OCI-LY1 (cell line): ENCODE measurements around the gene SEZ6.

Experiments used
- H2AFZ ChIP-seq: fragments of 200-600 bp; sonication (generic), shearing (Covaris generic); 2 replicates; pipeline ENCODE4 v1.6.0; 2014; ENCODE audit warnings: antibody characterized with exemption, mild to moderate bottlenecking, low read length
- H3F3A ChIP-seq: fragments of 200-600 bp; sonication (generic), shearing (Covaris generic); 2 replicates; pipeline ENCODE4 v1.6.0; 2014; ENCODE audit warnings: mild to moderate bottlenecking, antibody characterized with exemption, low read length, moderate library complexity; ENCODE audit not compliant: insufficient read depth
- H3K27ac ChIP-seq: fragments of 200-600 bp; sonication (generic); 2 replicates; pipeline ENCODE4 v1.5.1; 2014; ENCODE audit warnings: low read length, mixed run types, mild to moderate bottlenecking, low read depth; ENCODE audit not compliant: poor library complexity, severe bottlenecking
- H3K27me3 ChIP-seq: fragments of 200-600 bp; sonication (generic); 2 replicates; pipeline ENCODE4 v1.6.0; 2014; ENCODE audit warnings: antibody characterized with exemption, mild to moderate bottlenecking, low read length, moderate library complexity; ENCODE audit not compliant: insufficient read depth
- H3K36me3 ChIP-seq: fragments of 200-600 bp; sonication (generic); 2 replicates; pipeline ENCODE4 v1.6.1; 2014; ENCODE audit warnings: mild to moderate bottlenecking, antibody characterized with exemption, low read length, moderate library complexity, mixed read lengths; ENCODE audit not compliant: insufficient read depth
- H3K4me1 ChIP-seq: fragments of 200-600 bp; sonication (generic); 2 replicates; pipeline ENCODE4 v1.5.1; 2014; ENCODE audit warnings: mild to moderate bottlenecking, low read length, moderate library complexity; ENCODE audit not compliant: insufficient read depth, severe bottlenecking
- H3K4me2 ChIP-seq: fragments of 200-600 bp; sonication (generic), shearing (Covaris generic); 2 replicates; pipeline ENCODE4 v1.6.1; 2014; ENCODE audit warnings: low read length
- H3K4me3 ChIP-seq: fragments of 200-600 bp; sonication (generic); 2 replicates; pipeline ENCODE4 v1.5.1; 2014; ENCODE audit warnings: low read length, low read depth, mild to moderate bottlenecking, mixed read lengths; ENCODE audit not compliant: poor library complexity, severe bottlenecking
- H3K79me2 ChIP-seq: fragments of 200-600 bp; shearing (Covaris generic); 2 replicates; pipeline ENCODE4 v1.6.1; 2016; ENCODE audit warnings: mixed run types, low read length, mixed read lengths; ENCODE audit not compliant: insufficient read depth
- H3K9ac ChIP-seq: fragments of 200-600 bp; sonication (generic), shearing (Covaris generic); 2 replicates; pipeline ENCODE4 v1.6.1; 2014; ENCODE audit warnings: mild to moderate bottlenecking, low read length, mixed read lengths
- H3K9me2 ChIP-seq: fragments of 200-600 bp; sonication (generic), shearing (Covaris generic); 2 replicates; pipeline ENCODE4 v1.6.1; 2014; ENCODE audit warnings: low read depth, mild to moderate bottlenecking, low read length, mixed read lengths
- H3K9me3 ChIP-seq: fragments of 200-600 bp; shearing (Covaris generic); 2 replicates; pipeline ENCODE4 v1.6.1; 2014; ENCODE audit warnings: low read length, mixed read lengths
- H4K20me1 ChIP-seq: fragments of 200-600 bp; sonication (generic), shearing (Covaris generic); 2 replicates; pipeline ENCODE4 v1.6.0; 2016; ENCODE audit warnings: mild to moderate bottlenecking, low read length; ENCODE audit not compliant: insufficient read depth
- EZH2 ChIP-seq: fragments of 200-600 bp; sonication (generic), shearing (Covaris generic); IDR thresholded peaks from 2 replicates; pipeline ENCODE4 v1.8.0; 2017; ENCODE audit warnings: borderline replicate concordance, mixed run types, mild to moderate bottlenecking, antibody characterized with exemption, low read length, moderate library complexity, mixed read lengths
- TF ChIP-seq, protein P1 (sequence below): fragments of 200-600 bp; sonication (generic), shearing (Covaris generic); IDR thresholded peaks from 2 replicates; pipeline ENCODE4 v1.5.1; 2017; ENCODE audit warnings: mild to moderate bottlenecking, antibody characterized with exemption, low read length, moderate library complexity, mixed read lengths

The SEZ6 gene

DNA sequence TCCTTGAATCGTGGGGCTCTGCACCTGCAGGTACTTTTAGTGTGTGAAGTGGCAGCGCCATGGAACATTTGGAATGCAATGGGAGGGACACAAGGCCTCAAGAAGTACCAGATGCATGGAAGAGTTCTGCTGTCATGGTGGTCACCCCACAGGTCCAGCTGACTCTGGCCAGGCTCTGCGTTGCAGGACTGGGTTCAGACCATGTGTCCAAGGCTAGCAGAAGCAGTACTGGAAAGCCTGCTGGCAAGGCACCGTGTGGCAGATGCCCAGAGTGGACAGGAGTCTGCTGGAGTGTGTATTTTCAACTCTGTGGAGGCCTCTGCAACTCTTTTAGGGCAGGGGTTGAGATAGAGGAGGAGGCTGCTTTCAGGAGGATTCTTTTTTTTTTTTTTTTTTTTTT is 39.2 kb upstream of the SEZ6 start:
- H2AFZ ChIP-seq = no peak overlapping the region
- H3K36me3 ChIP-seq = no peaks in the 10 kb centered on the region
- no peaks in the 10 kb centered on the region for H3K27me3 ChIP-seq
- no peak overlapping the region for H3K9ac ChIP-seq
- no peaks in the 10 kb centered on the region for H3K79me2 ChIP-seq
- H3K27ac ChIP-seq = no peak overlapping the region
- peaks cover 9% of the 10 kb centered on the region for H3K4me1 ChIP-seq
- TF ChIP-seq, protein P1, sequence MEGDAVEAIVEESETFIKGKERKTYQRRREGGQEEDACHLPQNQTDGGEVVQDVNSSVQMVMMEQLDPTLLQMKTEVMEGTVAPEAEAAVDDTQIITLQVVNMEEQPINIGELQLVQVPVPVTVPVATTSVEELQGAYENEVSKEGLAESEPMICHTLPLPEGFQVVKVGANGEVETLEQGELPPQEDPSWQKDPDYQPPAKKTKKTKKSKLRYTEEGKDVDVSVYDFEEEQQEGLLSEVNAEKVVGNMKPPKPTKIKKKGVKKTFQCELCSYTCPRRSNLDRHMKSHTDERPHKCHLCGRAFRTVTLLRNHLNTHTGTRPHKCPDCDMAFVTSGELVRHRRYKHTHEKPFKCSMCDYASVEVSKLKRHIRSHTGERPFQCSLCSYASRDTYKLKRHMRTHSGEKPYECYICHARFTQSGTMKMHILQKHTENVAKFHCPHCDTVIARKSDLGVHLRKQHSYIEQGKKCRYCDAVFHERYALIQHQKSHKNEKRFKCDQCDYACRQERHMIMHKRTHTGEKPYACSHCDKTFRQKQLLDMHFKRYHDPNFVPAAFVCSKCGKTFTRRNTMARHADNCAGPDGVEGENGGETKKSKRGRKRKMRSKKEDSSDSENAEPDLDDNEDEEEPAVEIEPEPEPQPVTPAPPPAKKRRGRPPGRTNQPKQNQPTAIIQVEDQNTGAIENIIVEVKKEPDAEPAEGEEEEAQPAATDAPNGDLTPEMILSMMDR = no peak
- TF ChIP-seq EZH2 = no peak
- no peak overlapping the region for H3K4me3 ChIP-seq
- H3K4me2 ChIP-seq = no peak overlapping the region
- H4K20me1 ChIP-seq = no peaks in the 10 kb centered on the region
- H3K9me2 ChIP-seq = no peaks in the 10 kb centered on the region
- no peaks in the 10 kb centered on the region for H3F3A ChIP-seq
- H3K9me3 ChIP-seq = no peaks in the 10 kb centered on the region

GRCh38 chr17:29043539-29044145 is 37.8 kb upstream of the SEZ6 start:
- TF ChIP-seq, protein P1 = no peak
- no peak for TF ChIP-seq EZH2
- H3K4me2 ChIP-seq = no peak overlapping the region
- H2AFZ ChIP-seq = no peak overlapping the region
- H4K20me1 ChIP-seq = no peaks in the 10 kb centered on the region
- no peaks in the 10 kb centered on the region for H3K36me3 ChIP-seq
- no peaks in the 10 kb centered on the region for H3F3A ChIP-seq
- no peak overlapping the region for H3K4me3 ChIP-seq
- H3K27ac ChIP-seq = no peak overlapping the region
- H3K27me3 ChIP-seq = no peaks in the 10 kb centered on the region
- H3K9me3 ChIP-seq = no peaks in the 10 kb centered on the region
- H3K9me2 ChIP-seq = no peaks in the 10 kb centered on the region
- no peaks in the 10 kb centered on the region for H3K79me2 ChIP-seq
- H3K4me1 ChIP-seq = peaks cover 9% of the 10 kb centered on the region
- no peak overlapping the region for H3K9ac ChIP-seq

DNA sequence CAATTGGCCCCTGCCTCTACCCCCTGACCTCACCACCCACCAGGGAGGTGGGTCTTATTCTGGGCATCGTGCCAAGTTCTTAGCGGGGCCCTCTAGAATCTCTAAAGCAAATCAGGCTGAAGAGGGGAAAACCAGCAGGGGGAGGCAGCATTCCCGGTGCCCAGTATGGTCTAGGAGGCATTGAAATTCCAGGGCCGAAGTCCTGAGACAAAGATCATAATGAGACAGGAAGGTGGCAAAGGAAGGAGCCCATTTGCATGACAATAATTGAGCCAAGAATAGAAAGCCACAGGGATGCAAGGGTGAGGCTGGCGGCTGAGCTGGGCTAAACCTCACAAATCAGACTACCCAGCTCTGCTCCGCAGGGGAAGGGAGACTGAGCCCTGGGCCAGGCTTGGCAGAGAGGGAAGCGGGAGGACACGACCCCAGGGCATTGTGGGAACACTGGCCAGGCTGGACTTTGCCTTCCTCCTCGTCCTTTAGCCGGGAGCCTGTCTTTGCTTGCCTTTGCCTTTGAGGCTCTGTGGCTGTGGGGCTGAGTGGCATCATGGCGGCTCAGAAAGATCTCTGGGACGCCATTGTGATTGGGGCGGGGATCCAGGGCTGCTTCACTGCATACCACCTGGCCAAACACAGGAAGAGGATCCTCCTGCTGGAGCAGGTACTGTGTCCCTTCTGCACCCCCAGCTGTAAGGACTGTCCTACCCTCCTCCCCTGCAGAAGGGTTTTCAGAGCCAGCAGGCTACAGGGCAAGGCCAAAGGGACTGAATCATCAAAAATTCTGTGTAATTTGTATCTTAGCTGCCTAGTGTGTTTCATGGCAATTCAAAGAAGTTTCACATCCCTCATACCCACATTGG is 37.1 kb upstream of the SEZ6 start, which contains the start of gene PIPOX:
Gene PIPOX, plus strand, starts transcription at position 463 of the 860 bp plus-strand sequence. Its CDS starts 85 bp downstream, at position 548.
- H3K9me3 ChIP-seq = no peaks in the 10 kb centered on the region
- no peaks in the 10 kb centered on the region for H3K36me3 ChIP-seq
- H3K27me3 ChIP-seq = no peaks in the 10 kb centered on the region
- no peaks in the 10 kb centered on the region for H3F3A ChIP-seq
- H3K9me2 ChIP-seq = no peaks in the 10 kb centered on the region
- no peak within 1 kb of the TSS for H3K4me3 ChIP-seq
- peaks cover 9% of the 10 kb centered on the region for H3K4me1 ChIP-seq
- H3K27ac ChIP-seq = no peak within 1 kb of the TSS
- no peaks in the 10 kb centered on the region for H4K20me1 ChIP-seq
- H2AFZ ChIP-seq = no peak within 1 kb of the TSS
- no peak for TF ChIP-seq EZH2
- TF ChIP-seq, protein P1 = no peak
- H3K4me2 ChIP-seq = peak within 1 kb of the TSS; percentile 2; the same call in 1 of the 2 replicates
- no peaks in the 10 kb centered on the region for H3K79me2 ChIP-seq
- H3K9ac ChIP-seq = no peak within 1 kb of the TSS
